ENCODE results near the gene RNF25.

- TF ChIP-seq CTCF (IDR thresholded peaks at IDR 0.05), result no peak
- no peak for TF ChIP-seq PHF8 (IDR thresholded peaks at IDR 0.05; ENCODE audit: borderline replicate concordance, low read depth)
- TF ChIP-seq, protein P1, sequence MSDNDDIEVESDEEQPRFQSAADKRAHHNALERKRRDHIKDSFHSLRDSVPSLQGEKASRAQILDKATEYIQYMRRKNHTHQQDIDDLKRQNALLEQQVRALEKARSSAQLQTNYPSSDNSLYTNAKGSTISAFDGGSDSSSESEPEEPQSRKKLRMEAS (IDR thresholded peaks at IDR 0.05), result no peak
- no peak for TF ChIP-seq POLR2A (IDR thresholded peaks at IDR 0.05; ENCODE audit: low read length)
Measured at GRCh38 chr2:218717262-218717661, 45.5 kb upstream of the RNF25 start.

Data from A549 (cell line).